Measurements from ENCODE around the gene LCP2. TPM values are rescaled to one million over a fixed set of nuclear protein-coding genes. Genes with fewer than 3 reads are reported as not detected.

LCP2 gene
- total and polyA plus RNA-seq, 2 of the 4 experiments (the other 2 are of a cell fraction), result not detected

DNA sequence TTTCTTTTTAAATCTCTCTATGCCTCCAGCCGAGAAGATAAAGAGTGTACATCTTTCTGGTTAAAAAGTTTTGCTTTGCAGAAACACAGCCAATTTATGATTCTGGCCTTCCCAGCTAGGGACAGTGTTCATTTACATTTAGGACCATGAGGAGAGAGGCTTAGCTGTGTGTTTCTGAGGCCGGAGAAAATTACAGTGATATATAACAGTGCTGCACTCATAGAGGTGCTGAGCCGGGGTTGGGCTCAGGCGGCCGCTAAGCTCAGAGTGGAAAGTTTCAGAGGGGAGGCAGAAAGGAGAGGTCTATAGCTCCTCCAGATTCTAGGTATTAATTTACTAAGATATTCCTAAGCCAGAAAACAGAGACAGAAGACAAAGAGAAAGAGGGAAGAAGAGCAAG, 37.0 kb upstream of the LCP2 start:
- H3K36me3 ChIP-seq (ENCODE audit: control insufficient read depth, insufficient read depth, low read length), result no peaks in the 10 kb centered on the region
- no peak overlapping the region for H3K23ac ChIP-seq (ENCODE audit: low read depth, low read length)
- H2AFZ ChIP-seq (replicated peaks; ENCODE audit: low read length, poor library complexity), result no peak overlapping the region
- H4K20me1 ChIP-seq (ENCODE audit: insufficient read depth, low read length), result no peaks in the 10 kb centered on the region
- TF ChIP-seq RFX5 (IDR thresholded peaks at IDR 0.05; ENCODE audit: low read depth, low read length) (no peak), USF2 (IDR thresholded peaks at IDR 0.05; ENCODE audit: low read depth, low read length) (no peak), MAFK (IDR thresholded peaks at IDR 0.05; ENCODE audit: low read depth, low read length) (no peak), POLR2A (IDR thresholded peaks at IDR 0.05; ENCODE audit: low read depth, low read length) (no peak), BHLHE40 (IDR thresholded peaks at IDR 0.05; ENCODE audit: low read depth, low read length) (no peak), RAD21 (IDR thresholded peaks at IDR 0.05; ENCODE audit: low read length) (no peak), SMC3 (IDR thresholded peaks at IDR 0.05; ENCODE audit: low read depth, low read length) (no peak), MXI1 (IDR thresholded peaks at IDR 0.05; ENCODE audit: borderline replicate concordance, low read depth, low read length) (no peak), CHD1 (IDR thresholded peaks at IDR 0.05; ENCODE audit: low read depth, low read length) (no peak), CEBPB (IDR thresholded peaks at IDR 0.05; ENCODE audit: low read depth, low read length) (no peak), CTCF (conservative IDR thresholded peaks at IDR 0.05; ENCODE audit: low read depth, low read length) (no peak), MAZ (IDR thresholded peaks at IDR 0.05; ENCODE audit: borderline replicate concordance, low read depth, low read length) (no peak), NFE2L2 (IDR thresholded peaks at IDR 0.05; ENCODE audit: low read depth, low read length) (no peak)
- TF ChIP-seq, protein P1, sequence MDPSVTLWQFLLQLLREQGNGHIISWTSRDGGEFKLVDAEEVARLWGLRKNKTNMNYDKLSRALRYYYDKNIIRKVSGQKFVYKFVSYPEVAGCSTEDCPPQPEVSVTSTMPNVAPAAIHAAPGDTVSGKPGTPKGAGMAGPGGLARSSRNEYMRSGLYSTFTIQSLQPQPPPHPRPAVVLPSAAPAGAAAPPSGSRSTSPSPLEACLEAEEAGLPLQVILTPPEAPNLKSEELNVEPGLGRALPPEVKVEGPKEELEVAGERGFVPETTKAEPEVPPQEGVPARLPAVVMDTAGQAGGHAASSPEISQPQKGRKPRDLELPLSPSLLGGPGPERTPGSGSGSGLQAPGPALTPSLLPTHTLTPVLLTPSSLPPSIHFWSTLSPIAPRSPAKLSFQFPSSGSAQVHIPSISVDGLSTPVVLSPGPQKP (IDR thresholded peaks at IDR 0.05; ENCODE audit: borderline replicate concordance, low read depth, low read length), result no peak
- no peak overlapping the region for H3K4me2 ChIP-seq (ENCODE audit: low read depth, low read length)
- H3K9me3 ChIP-seq (ENCODE audit: control insufficient read depth, insufficient read depth, low read length), result no peaks in the 10 kb centered on the region
- H4K5ac ChIP-seq (ENCODE audit: low read depth, low read length), result no peak overlapping the region
- intact Hi-C loops (cut with micrococcal nuclease), result no loop called here
- H4K8ac ChIP-seq (ENCODE audit: low read depth in 2 of 2, low read length in 2 of 2), result no peak overlapping the region
- ChIA-PET POLR2A (ENCODE audit: unreplicated experiment) (no interaction called here), CTCF (interaction anchor here (0.7 kb wide), 1 partner anchor 133 kb away, joined by 3 read pairs; no protein-coding TSS in a partner anchor)
- H3K4ac ChIP-seq (ENCODE audit: low read depth, low read length), result no peak overlapping the region
- no peak for DNase-seq
- no peak overlapping the region for H2AK9ac ChIP-seq (replicated peaks; ENCODE audit: low read depth, low read length, poor library complexity)
- H3K9me1 ChIP-seq (ENCODE audit: insufficient read depth, low read length), result no peaks in the 10 kb centered on the region
- no peak overlapping the region for H2BK20ac ChIP-seq (ENCODE audit: low read depth, low read length)
- H3K14ac ChIP-seq (replicated peaks; ENCODE audit: low read depth, low read length), result no peak overlapping the region
- H3K18ac ChIP-seq (ENCODE audit: low read depth, low read length), result no peak overlapping the region
- H2AK5ac ChIP-seq (ENCODE audit: low read depth, low read length), result no peak overlapping the region
- no peak overlapping the region for H3K56ac ChIP-seq (ENCODE audit: extremely low read depth, insufficient read depth, low read length)
- H3K4me3 ChIP-seq (ENCODE audit: insufficient read depth, low read depth, low read length), result no peak overlapping the region
- H2BK15ac ChIP-seq (ENCODE audit: low read depth, low read length), result no peak overlapping the region
- H4K91ac ChIP-seq (ENCODE audit: insufficient read depth, low read depth, low read length), result no peak overlapping the region
- WGBS, 2 experiments (ENCODE audit: extremely low coverage in 2 of 2, insufficient read length in 1 of 2), result no CpG with 5 or more reads among the region's 5 CpGs
- in situ Hi-C loops (cut with MboI; ENCODE audit: low sequenced_read_pairs), result no loop called here
- no peaks in the 10 kb centered on the region for H3K27me3 ChIP-seq (ENCODE audit: control insufficient read depth, insufficient read depth, low read length)
- H3K9ac ChIP-seq (ENCODE audit: low read depth, low read length), result no peak overlapping the region
- no peak for ATAC-seq (ENCODE audit: low read depth)
- BruUV-seq (replicated peaks), result no TSS peak
- no peak overlapping the region for H2BK5ac ChIP-seq (ENCODE audit: low read depth, low read length, poor library complexity, severe bottlenecking)
- H3K4me1 ChIP-seq (ENCODE audit: control insufficient read depth, insufficient read depth, low read length), result no peaks in the 10 kb centered on the region
- H3K27ac ChIP-seq (ENCODE audit: insufficient read depth, low read length), result no peak overlapping the region
- H2BK120ac ChIP-seq (ENCODE audit: low read depth, low read length), result no peak overlapping the region
- dilution Hi-C loops (cut with HindIII; ENCODE audit: low sequenced_read_pairs, unreplicated experiment), result no loop called here
- no peaks in the 10 kb centered on the region for H3K79me1 ChIP-seq (ENCODE audit: low read depth in 1 of 2, low read length in 2 of 2)
